ENCODE results near the gene PLA2G4E. TPM values are rescaled to one million over a fixed set of nuclear protein-coding genes. Genes with fewer than 3 reads are reported as not detected.

Gene PLA2G4E
- total and polyA plus RNA-seq, 9 of the 15 experiments (the other 6 are each of a cell fraction or from before 2014, with no cell fraction given): 0.03 TPM; not detected in 8

GRCh38 chr15:42002333-42002732 lies 18.5 kb downstream of the PLA2G4E start (continued):
- TF ChIP-seq ZNF140 (CRISPR knock-in tag; IDR thresholded peaks at IDR 0.05): no peak
- no peak for TF ChIP-seq TSHZ1 (CRISPR knock-in tag; IDR thresholded peaks at IDR 0.05)
- no peak for TF ChIP-seq RNF219 (CRISPR knock-in tag; IDR thresholded peaks at IDR 0.05)
- TF ChIP-seq CBX8 (IDR thresholded peaks at IDR 0.05; ENCODE audit: borderline replicate concordance, extremely low read depth, low read depth, low read length, poor library complexity, severe bottlenecking): no peak
- TF ChIP-seq NFIX (CRISPR knock-in tag; IDR thresholded peaks at IDR 0.05; ENCODE audit: low read depth): no peak
- TF ChIP-seq ZNF696 (CRISPR knock-in tag; conservative IDR thresholded peaks at IDR 0.05): no peak
